Gastrocnemius medialis (tissue), 4 donors: ENCODE results near the gene THAP11.

Experiments used
- POLR2A ChIP-seq, 2 donors: fragments of 450-650 bp; IDR thresholded peaks; one replicate each; pipeline ENCODE4 v1.6.1; 2017; ENCODE audit warnings: antibody characterized with exemption in 2 of 2, mild to moderate bottlenecking in 2 of 2, moderate library complexity in 2 of 2
- TF ChIP-seq, protein P1 (sequence below), 5 experiments: fragments of 450-650 bp in 3 of 5; fragments of 200-600 bp in 2 of 5; sonication (generic) in 2 of 5; IDR thresholded peaks in 4 of 5; conservative IDR thresholded peaks in 1 of 5; 1 replicate in 4 of 5; 2 replicates in 1 of 5; pipeline ENCODE4 v1.5.1; 2016 to 2019; ENCODE audit warnings: antibody characterized with exemption in 5 of 5, mild to moderate bottlenecking in 3 of 5, moderate library complexity in 3 of 5

- TF ChIP-seq, protein P1, sequence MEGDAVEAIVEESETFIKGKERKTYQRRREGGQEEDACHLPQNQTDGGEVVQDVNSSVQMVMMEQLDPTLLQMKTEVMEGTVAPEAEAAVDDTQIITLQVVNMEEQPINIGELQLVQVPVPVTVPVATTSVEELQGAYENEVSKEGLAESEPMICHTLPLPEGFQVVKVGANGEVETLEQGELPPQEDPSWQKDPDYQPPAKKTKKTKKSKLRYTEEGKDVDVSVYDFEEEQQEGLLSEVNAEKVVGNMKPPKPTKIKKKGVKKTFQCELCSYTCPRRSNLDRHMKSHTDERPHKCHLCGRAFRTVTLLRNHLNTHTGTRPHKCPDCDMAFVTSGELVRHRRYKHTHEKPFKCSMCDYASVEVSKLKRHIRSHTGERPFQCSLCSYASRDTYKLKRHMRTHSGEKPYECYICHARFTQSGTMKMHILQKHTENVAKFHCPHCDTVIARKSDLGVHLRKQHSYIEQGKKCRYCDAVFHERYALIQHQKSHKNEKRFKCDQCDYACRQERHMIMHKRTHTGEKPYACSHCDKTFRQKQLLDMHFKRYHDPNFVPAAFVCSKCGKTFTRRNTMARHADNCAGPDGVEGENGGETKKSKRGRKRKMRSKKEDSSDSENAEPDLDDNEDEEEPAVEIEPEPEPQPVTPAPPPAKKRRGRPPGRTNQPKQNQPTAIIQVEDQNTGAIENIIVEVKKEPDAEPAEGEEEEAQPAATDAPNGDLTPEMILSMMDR (IDR thresholded peaks at IDR 0.05 in 4 of 5, conservative IDR thresholded peaks at IDR 0.05 in 1 of 5): no peak
- TF ChIP-seq POLR2A (IDR thresholded peaks at IDR 0.05): no peak
Observed at GRCh38 chr16:67855789-67856188, 13.7 kb downstream of the THAP11 start.
